Erythroblast (primary cell): ENCODE results near the gene EOLA1.
"Not testable (repeated sequence)": the region's sequence is repeated elsewhere in the genome, so short reads cannot be mapped to it uniquely, and the experiment has no call there.

ENCODE experiments used
- GATA1 ChIP-seq: IDR thresholded peaks from 2 replicates; pipeline ENCODE4 v1.6.1; 2011; ENCODE audit warnings: low read depth, mild to moderate bottlenecking, control low read depth, low read length, moderate library complexity
- POLR2A ChIP-seq: IDR thresholded peaks from 2 replicates; pipeline ENCODE4 v1.6.1; 2011; ENCODE audit warnings: mild to moderate bottlenecking, low read length

- TF ChIP-seq POLR2A, GATA1: not testable (repeated sequence)
Observed at GRCh38 chrX:149545545-149546543, 5.0 kb downstream of the EOLA1 start.
